ENCODE results near the gene PHF5A.

PHF5A gene

DNA sequence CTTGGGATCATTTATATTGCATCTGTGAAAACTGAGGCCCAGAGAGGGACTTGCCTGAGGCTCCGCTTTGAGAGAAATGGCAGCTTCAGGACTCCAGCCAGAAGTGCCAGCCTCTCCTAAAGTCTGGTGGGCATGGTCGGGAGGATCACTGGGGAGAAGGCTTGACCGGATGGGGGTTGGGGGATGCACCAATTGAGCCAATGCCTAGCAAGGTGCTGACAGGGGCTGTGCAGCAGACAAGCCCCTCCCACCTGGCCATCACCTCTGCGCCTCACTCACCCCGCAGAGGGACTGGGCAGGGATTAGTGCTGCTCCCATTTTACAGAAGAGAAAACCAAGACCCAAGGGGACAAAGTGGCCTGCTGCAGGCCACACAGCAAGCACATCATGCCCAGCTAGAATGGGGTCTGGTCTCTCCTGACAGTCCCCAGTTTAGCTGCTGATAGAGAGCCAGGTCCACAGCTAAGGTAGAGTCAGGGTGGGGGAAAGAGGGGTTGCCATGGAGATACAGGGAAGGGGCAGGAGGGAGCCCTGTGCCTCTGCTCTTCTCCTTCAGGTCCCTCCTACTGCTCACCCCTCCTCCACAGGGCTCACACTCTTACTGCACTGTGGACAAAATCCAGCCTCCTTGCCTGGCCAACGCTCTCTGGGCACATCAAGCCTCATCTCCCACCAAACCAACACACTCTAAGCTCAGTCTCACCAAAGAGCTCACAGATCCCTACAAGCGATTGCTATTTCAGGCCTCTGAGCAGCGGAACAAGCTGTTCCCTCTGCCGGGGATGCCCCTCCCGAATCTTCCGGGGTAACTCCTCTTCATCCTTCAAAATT is 57.3 kb downstream of the PHF5A start:
- FAIRE-seq = no peak

DNA sequence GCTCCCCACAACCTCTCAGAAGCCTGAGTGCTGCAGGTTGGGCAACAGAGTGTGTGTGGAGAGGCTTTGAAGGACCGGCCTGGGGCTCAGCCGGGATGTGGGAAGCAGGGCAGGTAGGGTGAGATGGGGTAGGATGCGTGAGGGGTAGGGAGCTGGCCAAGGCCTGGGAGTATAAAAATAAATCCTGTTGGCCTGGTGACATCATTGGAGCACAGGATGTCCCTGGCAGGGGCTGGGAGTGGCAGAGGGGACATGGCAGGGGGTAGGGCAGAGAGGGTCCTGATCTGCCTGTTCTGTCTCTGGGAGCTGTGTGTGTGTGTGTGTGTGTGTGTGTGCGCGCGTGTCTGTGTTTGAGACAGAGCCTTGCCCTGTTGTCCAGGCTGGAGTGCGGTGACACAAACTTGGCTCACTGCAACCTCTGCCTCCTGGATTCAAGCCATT is 58.2 kb downstream of the PHF5A start:
- no peak for FAIRE-seq

Data from colon (tissue), 2 donors.